ENCODE results near the gene NOP16.

DNA sequence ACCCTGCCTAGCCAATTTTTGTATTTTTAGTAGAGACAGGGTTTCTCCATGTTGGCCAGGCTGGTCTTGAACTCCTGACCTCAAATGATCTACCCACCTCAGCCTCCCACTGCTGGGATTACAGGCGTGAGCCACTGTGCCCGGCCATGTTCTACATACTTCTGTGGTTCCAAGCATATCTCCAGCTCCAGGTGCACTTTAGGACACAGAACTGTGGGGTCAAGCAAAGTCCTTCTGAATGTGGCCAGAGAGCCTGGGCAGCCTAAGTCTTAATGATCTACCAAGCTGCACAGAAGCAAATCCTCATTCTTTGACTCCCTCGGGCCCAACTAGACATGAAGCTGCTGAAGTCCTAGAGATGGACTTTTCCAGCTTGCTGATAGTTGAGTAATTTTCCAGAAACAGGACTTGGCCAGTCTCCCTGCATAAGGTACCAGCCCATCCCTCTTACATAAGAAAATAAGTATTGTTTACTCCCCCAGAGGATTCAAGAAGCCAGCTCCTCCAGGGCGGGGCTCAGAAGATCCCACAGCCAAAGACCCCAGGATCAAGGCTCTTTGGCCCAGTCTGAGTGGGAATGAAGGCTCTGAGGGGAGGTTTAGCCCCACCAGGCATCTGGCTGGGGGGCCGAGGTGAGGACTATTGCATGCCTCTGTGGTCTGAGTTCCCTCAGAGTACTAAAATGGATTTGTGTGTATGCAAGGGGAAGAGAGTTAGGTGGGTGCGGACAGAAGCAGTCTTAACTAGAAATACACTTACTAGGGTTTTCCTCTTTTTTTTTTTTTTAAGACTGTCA lies 19.3 kb upstream of the NOP16 start:
- no peak for TF ChIP-seq CTCF (IDR thresholded peaks at IDR 0.05)
- no peak for TF ChIP-seq POLR2A (IDR thresholded peaks at IDR 0.05)
- TF ChIP-seq EP300 (IDR thresholded peaks at IDR 0.05), result no peak

Data from ovary (tissue), 3 donors.